Kidney epithelial cell (primary cell): ENCODE results near the gene STARD4. TPM values are rescaled to one million over a fixed set of nuclear protein-coding genes. Genes with fewer than 3 reads are reported as not detected.

Source experiments
- DNase-seq: peaks from one replicate; pipeline ENCODE4 v3.0.0-alpha.2; 2010; ENCODE audit warnings: low read depth
- H3K27me3 ChIP-seq: 2 replicates; pipeline ENCODE4 v1.6.0; 2011; ENCODE audit warnings: low read length; ENCODE audit not compliant: control insufficient read depth, insufficient read depth
- H3K36me3 ChIP-seq: 2 replicates; pipeline ENCODE4 v1.5.1; 2011; ENCODE audit warnings: low read length; ENCODE audit not compliant: control insufficient read depth, insufficient read depth
- H3K4me3 ChIP-seq: 2 replicates; pipeline ENCODE4 v1.5.1; 2011; ENCODE audit warnings: low read depth, mild to moderate bottlenecking, control low read depth, low read length
- CTCF ChIP-seq: IDR thresholded peaks from 2 replicates; pipeline ENCODE4 v1.5.1; 2011; ENCODE audit warnings: mild to moderate bottlenecking, moderate library complexity, low read length, control low read depth, inconsistent platforms; ENCODE audit not compliant: insufficient read depth, poor library complexity, severe bottlenecking
- total RNA-seq: library from RNA; depleted of rRNA; stranded (reverse); fragments of >200 nt; gene quantifications from 2 replicates; pipeline ENCODE4 v1.2.3, GENCODE V29; 2015

The STARD4 gene
- total RNA-seq, 1 donor from 2014 or later = 56.1 TPM

- no peak overlapping the region for H3K4me3 ChIP-seq
- no peaks in the 10 kb centered on the region for H3K27me3 ChIP-seq
- no peak for TF ChIP-seq CTCF
- no peak for DNase-seq
- no peaks in the 10 kb centered on the region for H3K36me3 ChIP-seq
These were observed 42.9 kb downstream of the STARD4 start for GRCh38 chr5:111469293-111469896.

GRCh38 chr5:111463311-111463710, 49.0 kb downstream of the STARD4 start:
- TF ChIP-seq CTCF = no peak
- DNase-seq = no peak
- Histone ChIP-seq H3K36me3 (no peaks in the 10 kb centered on the region), H3K27me3 (no peaks in the 10 kb centered on the region), H3K4me3 (no peak overlapping the region)

- H3K4me3 ChIP-seq = no peak overlapping the region
- H3K36me3 ChIP-seq = no peaks in the 10 kb centered on the region
- no peaks in the 10 kb centered on the region for H3K27me3 ChIP-seq
- no peak for DNase-seq
- TF ChIP-seq CTCF = no peak
These were observed 50.4 kb downstream of the STARD4 start for GRCh38 chr5:111461934-111462333.

GRCh38 chr5:111461255-111461671, 51.1 kb downstream of the STARD4 start:
- DNase-seq = no peak
- no peaks in the 10 kb centered on the region for H3K27me3 ChIP-seq
- H3K4me3 ChIP-seq = no peak overlapping the region
- peak; percentile 67 for TF ChIP-seq CTCF
- H3K36me3 ChIP-seq = no peaks in the 10 kb centered on the region

- H3K27me3 ChIP-seq = no peaks in the 10 kb centered on the region
- H3K4me3 ChIP-seq = no peak overlapping the region
- no peak for DNase-seq
- H3K36me3 ChIP-seq = no peaks in the 10 kb centered on the region
- no peak for TF ChIP-seq CTCF
These were observed 57.6 kb downstream of the STARD4 start for GRCh38 chr5:111454776-111455175.

- H3K27me3 ChIP-seq = no peaks in the 10 kb centered on the region
- H3K36me3 ChIP-seq = no peaks in the 10 kb centered on the region
- no peak overlapping the region for H3K4me3 ChIP-seq
- no peak for TF ChIP-seq CTCF
- DNase-seq = no peak
These were observed 58.1 kb downstream of the STARD4 start for GRCh38 chr5:111454198-111454622.
